ENCODE measurements around the gene LRRTM1.

LRRTM1 gene

DNA sequence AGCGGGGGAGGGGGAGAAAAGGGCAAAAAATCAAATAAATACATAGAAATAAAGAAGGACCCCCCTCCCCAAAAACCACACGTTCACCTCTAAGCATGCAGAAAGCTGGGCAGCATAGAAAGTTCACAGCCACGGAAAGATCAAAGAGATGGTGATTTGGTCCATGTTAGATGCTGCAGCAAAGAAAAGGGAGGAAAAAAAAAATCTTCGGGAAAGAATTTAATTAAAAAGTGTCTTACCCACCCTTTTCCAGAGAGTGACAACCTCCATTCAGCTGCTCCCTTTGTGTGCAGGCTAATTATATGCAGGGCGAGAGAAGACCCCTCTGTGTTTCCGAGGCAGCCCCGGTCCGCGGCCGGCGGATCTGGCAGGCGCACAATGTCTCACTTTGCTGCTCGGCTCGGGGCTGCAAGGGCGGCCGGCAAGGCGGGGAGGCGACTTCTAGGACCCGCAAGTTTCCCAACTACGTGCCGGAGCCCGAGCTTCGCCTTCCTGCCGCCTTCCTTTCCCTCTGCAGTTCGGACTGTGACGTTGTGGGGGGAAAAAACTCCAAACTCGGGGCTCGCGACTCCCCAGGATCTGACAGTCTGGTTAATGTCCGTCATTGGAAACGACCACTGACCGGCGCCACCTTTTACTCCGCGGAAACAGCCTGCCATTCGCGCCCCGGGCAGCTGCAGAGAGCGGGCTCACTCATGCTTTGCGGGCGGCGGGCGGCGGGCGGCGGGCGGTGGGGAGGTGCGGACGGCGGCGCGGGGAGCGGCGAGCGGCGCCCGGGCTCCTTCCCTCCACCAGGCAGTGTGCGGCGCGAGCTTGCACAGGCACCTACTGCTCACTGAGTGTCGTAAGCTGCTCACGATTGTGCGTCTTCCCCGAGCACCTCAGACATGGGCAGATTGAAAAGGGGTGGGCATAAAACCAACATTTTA is at the start of gene LRRTM1:
TSS of gene LRRTM1 (minus strand) at position 844 of the 929 bp plus-strand sequence. CDS start 933 bp downstream, outside the sequence.
- no peak for DNase-seq (ENCODE audit: low read depth in 3 of 3, low spot score in 1 of 3)

DNA sequence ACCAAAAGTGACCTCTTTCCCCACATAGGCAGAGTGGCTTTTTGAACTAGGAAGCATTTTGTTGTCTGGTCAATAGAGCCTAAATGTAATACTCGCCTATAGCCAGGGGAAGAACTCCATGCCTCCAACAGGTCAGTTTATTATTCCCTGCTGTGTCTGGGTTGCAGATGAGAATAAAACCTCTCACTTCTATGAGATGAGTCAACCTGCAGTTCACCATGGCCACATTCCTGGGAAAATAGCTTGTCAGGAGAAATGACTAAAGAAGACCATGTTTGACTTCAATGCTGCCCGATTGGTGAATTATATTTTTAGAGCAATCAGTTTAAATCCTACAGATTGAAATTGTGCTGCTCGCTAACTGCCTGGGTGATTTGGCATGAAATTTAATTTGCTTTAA is 46.7 kb upstream of the LRRTM1 start:
- no peak for DNase-seq (ENCODE audit: low read depth in 3 of 3, low spot score in 1 of 3)

DNA sequence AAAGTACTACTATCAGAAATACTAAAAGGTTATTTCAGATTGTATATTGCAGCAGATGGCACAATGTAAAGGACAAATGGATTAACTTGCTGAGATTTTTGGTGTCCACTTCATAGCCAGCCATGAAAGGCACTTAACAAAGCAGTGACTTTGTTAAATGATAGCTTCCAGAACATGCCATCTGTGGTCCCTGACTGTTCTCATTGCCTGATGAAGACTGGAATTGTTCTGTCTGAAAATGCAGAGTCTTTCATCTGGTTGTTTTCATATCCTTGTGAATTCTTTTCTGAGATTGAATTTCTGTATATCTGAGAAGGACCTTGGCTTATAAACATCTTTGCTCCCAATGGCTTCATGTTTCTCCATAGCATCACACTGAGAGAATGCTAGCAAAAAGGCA is 44.4 kb upstream of the LRRTM1 start:
- DNase-seq (ENCODE audit: low read depth in 3 of 3, low spot score in 1 of 3) = no peak

DNA sequence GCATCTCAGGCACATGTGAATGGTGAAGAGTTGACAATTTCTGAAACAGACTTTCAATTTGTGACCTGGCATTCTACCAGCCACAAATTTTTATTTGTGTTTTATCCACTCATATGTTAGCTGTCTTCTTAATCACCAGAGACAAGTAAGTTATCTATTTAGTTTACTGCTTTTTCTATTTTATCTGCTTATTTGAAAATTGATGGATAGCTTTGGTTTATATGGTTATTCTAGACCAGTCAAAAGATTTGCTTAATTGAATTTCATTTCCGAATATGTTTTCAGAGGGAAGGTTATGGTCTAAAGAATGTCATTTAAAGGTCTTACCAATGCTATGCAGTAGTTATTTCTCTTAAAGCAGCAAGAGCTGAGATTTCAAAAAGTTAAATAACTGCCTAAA is 43.5 kb upstream of the LRRTM1 start:
- DNase-seq (ENCODE audit: low read depth in 3 of 3, low spot score in 1 of 3) = no peak

DNA sequence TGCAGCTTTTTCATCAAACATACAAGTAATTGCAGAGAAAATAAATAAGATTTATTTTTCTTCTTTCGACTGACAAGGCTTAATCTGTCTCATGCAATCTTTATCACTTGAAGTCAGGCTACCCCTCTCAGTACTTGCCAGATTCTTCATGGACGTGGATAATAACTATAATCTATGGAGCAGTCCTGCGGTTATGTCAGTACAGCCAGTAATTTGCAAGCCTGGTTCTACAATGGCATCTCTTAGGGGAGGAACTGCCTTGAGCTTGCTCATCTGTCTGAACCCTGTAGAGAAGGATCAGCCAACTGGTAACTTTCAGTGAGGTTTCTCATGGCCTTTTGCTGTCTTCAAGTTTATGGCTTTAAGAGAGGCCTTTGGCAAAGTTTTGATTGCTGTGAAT is 35.5 kb upstream of the LRRTM1 start:
- DNase-seq (ENCODE audit: low read depth in 3 of 3, low spot score in 1 of 3) = no peak

- no peak for DNase-seq (ENCODE audit: low read depth in 3 of 3, low spot score in 1 of 3)
Measured at GRCh38 chr2:80338794-80339193, 34.2 kb upstream of the LRRTM1 start.

GRCh38 chr2:80335411-80335810 is 30.9 kb upstream of the LRRTM1 start:
- no peak for DNase-seq (ENCODE audit: low read depth in 3 of 3, low spot score in 1 of 3)

GRCh38 chr2:80333886-80334285 is 29.3 kb upstream of the LRRTM1 start:
- no peak for DNase-seq (ENCODE audit: low read depth in 3 of 3, low spot score in 1 of 3)

GRCh38 chr2:80330527-80331450 is 26.2 kb upstream of the LRRTM1 start:
- no peak for DNase-seq (ENCODE audit: low read depth in 3 of 3, low spot score in 1 of 3)

DNA sequence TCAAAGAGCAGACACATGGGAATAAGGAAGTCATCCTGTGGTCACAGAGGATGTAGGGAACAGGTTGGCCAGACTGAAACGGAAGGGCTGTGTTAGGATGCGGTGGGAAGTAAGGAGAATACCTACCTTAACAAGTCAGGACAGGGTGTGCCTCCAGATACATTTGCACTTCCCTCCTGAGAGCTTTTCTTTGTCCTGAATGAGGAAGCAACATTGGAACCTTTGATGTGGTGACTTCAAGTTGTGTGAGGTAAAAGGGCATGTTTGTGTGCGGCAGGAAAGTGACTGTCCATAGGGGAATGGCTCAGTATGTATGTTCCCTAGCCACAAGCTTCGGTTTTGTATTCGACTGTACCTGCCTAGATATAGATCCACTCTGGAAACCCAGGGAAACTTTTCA is 24.9 kb upstream of the LRRTM1 start:
- no peak for DNase-seq (ENCODE audit: low read depth in 3 of 3, low spot score in 1 of 3)

DNA sequence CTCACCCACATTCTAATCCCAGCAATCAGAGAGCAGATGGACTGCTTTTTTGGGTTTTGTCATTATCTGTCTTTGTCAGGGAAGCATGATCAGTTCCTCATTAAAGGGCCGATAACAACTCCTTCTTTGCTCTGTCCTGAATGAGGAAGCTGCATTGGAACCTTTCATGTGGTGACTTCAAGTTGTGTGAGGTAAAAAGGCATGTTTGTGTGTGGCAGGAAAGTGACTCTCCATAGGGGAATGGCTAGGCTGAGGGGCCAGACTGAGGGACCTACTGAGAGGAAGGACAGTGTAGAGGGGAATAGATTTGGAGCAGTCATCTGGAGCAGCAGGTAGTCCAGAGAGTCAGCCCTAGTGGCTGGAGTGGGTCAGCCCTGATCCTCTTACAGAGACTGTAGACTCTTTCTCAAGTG is 23.6 kb upstream of the LRRTM1 start:
- DNase-seq (ENCODE audit: low read depth in 3 of 3, low spot score in 1 of 3) = no peak

- DNase-seq (ENCODE audit: low read depth in 3 of 3, low spot score in 1 of 3) = no peak
Measured at GRCh38 chr2:80326861-80327260, 22.3 kb upstream of the LRRTM1 start.

DNA sequence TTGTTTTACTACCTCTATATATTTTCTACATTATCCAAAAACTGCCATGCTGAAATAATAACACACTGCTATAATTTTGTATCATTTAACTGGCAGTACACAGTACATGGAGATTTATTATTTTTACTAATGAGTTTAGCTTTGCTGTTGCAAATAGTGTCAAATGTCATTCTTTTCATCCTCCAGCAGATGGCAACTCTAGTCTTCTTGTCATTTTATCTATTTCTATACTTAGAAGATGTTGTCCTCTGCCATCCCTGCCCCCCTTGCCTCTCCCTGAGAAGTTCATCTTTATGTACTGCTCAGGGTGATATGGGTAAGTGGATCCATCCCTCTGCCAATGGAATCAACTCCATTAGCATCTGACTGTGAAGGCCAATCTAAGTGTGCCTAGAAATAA is 21.7 kb upstream of the LRRTM1 start:
- no peak for DNase-seq (ENCODE audit: low read depth in 3 of 3, low spot score in 1 of 3)

DNA sequence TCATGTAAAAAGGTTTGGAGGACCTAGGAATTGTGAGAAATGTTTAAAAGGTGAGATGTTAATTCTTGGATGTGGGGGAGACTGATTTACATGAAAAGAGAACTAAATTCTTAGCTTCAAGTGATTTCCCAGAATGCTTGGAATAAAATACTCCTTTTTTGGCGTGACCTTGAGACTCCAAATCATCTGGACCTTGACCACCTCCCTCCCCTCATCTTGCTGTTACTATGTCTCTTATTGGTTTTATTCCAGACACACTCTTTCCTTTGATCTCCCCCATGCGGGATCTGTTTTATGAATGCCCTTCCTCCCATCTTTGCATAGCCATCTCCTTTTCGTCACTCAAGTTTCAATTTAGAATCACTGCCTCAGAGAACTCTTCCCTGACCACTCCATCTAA is 20.0 kb upstream of the LRRTM1 start:
- DNase-seq (ENCODE audit: low read depth in 3 of 3, low spot score in 1 of 3) = no peak

DNA sequence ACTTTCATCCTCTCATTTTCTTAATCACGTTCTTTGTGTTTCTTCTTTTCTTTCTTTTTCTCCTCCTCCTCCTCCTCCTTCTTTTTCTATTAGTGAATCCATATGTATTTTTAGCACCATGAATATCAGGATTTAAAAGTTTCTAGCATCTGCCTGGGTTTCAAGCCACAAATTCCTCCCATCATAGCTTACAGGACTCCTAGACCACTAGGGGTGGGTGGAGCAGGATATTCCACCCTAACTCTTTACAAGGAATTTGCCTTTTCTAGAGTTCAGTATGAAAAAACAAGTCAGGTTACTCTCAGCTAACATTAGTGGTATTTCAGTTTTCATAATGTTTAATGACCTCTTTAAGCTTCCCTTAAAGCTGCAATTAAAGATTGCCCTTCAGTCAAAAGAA is 19.1 kb upstream of the LRRTM1 start:
- DNase-seq (ENCODE audit: low read depth in 3 of 3, low spot score in 1 of 3) = no peak

- no peak for DNase-seq (ENCODE audit: low read depth in 3 of 3, low spot score in 1 of 3)
Measured at GRCh38 chr2:80322958-80323357, 18.4 kb upstream of the LRRTM1 start.

GRCh38 chr2:80322311-80322920 is 17.9 kb upstream of the LRRTM1 start:
- DNase-seq (ENCODE audit: low read depth in 3 of 3, low spot score in 1 of 3) = no peak

DNA sequence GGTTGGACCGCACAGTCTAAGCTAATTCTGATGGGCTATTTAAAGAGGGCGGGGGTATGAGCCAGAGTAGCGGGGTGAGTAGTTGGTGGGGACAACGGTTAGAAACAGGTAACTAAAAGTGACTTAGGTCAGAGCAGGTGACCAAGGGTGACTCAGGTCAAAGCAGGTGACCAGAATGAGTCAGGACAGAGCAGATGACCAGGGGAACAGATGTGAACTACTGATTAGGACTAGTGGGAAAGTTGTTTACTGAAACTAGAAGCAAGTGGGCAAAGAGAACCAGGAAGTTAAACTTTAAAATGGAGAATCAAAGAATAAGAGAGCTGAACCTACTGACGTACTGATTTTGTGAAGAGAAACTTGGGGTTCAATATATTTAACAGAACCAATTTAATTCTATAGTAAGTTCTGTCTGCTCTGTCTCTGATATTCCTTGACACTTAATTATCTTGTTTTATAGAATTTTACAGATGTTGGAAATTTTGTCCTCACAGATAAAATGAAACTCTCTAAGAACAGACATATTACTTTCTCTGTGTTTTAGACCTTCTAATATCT is 7.8 kb upstream of the LRRTM1 start:
- DNase-seq (ENCODE audit: low read depth in 3 of 3, low spot score in 1 of 3) = no peak

DNA sequence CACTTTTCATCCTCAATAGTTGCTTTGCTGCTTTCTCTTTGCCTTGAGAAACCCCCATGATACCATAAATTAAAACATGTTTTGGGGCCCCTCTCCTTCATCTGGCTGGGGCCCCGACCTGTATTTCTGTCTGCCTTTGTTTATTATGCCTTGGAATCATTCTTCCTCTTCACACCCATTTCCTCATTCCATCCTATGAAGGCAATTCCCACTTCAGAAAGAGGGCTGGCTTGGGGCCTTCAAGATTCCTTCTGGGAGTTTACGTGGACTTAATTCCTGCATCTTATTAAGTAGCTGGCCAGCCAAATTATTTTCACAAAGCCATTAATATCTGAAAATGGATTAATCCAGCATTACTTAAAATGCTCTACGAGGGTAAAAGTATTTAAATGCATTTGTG is 6.8 kb upstream of the LRRTM1 start:
- DNase-seq (ENCODE audit: low read depth in 3 of 3, low spot score in 1 of 3) = no peak

DNA sequence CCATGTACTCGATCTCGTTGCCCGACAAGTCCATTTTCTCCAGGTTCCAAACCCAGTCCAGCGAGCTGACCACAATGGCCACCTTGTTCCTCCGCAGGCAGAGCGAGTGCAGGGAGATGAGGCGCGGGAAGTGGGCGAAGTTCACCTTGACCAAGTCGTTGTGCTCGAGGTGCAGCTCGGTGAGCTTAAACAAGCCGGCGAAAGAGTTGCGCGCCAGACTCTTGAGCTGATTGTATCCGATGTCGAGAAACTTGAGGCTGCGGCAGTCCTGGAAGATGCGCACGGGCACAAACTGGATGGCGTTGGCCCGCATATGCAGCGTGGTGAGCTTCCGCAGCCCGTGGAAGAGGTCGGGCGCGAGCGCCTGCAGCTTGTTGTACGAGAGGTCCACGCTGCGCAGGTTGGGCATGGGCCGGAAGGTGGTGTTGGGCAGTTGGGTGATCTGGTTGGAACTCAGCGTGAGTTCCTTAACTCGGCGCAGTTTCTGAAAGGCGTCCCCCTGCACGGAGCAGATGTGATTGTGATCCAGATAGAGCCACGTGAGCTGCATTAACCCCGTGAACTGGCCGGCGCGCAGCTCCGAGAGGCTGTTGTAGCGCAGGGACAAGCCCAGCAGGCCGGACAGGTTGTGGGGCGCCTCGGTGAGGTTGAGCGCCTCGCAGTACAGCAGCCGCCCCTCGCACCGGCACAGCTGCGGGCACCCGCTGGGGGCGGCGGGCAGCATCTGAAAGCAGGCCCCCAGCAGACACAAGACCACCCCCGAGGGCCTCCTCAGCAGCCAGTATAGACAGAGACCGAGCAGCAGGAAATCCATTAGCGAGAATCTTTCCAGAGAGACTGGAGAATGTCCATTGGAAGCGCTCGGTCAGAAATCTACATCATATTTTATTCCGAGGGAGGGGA is 1.3 kb downstream of the LRRTM1 start:
- DNase-seq (ENCODE audit: low read depth in 3 of 3, low spot score in 1 of 3) = no peak
